Right cardiac atrium (tissue), 5 donors: ENCODE measurements around the gene RAB20. TPM values are rescaled to one million over a fixed set of nuclear protein-coding genes. Genes with fewer than 3 reads are reported as not detected.

Source experiments
- ATAC-seq, 2 donors: fragments of 200-7000 bp; cut with Tn5 transposase; one replicate each; pipeline versions ENCODE4 v1.8.0 to v1.9.1; 2020; ENCODE audit warnings: moderate library complexity in 2 of 2, mild to moderate bottlenecking in 1 of 2
- DNase-seq, 3 donors: peaks; one replicate each; pipeline ENCODE4 v3.0.0-alpha.2; 2020
- H3K27ac ChIP-seq: one replicate; pipeline ENCODE4 v1.5.1; 2013; ENCODE audit warnings: mild to moderate bottlenecking, low read length, control low read depth, moderate library complexity
- H3K27me3 ChIP-seq: one replicate; pipeline ENCODE4 v1.6.1; 2013; ENCODE audit not compliant: control insufficient read depth, insufficient read depth
- H3K4me1 ChIP-seq: one replicate; pipeline ENCODE4 v1.6.1; 2013; ENCODE audit warnings: low read length; ENCODE audit not compliant: control insufficient read depth, insufficient read depth
- H3K4me3 ChIP-seq: one replicate; pipeline ENCODE4 v1.5.1; 2013; ENCODE audit warnings: low read length, control low read depth
- H3K9me3 ChIP-seq: one replicate; pipeline ENCODE4 v1.6.1; 2013; ENCODE audit warnings: low read length; ENCODE audit not compliant: control insufficient read depth
- WGBS: extraction: QIAGEN DNeasy Blood & Tissue Kit; methylation state at CpG from one replicate; pipeline ENCODE4 v1.1.7; 2013; 5-methylcytosine and 5-hydroxymethylcytosine counted together
- intact Hi-C, 4 donors: fragments of 100-400 bp; cut with DNase I; formaldehyde crosslinking; loops; one replicate each; pipeline versions ENCODE4 v1.11.0 to v1.14.0; 2022 to 2023
- polyA plus RNA-seq: library from polyadenylated mRNA; stranded (reverse); fragments of 200-250 nt; gene quantifications from one replicate; pipeline ENCODE4 v1.2.3, GENCODE V29; 2013
- total RNA-seq, 4 donors: library from RNA; stranded (reverse); fragmentation: NEBNext Ultra II Directional; extraction: Animal tissue kit (Norgen Biotek cat#: 25700); gene quantifications; one replicate each; pipeline ENCODE4 v1.2.1, GENCODE V29; 2021
- donor health status: healthy with polysubstance abuse.
- donor health status: DM: no; HTN: yes; CAD: no.
- donor health status: DM: no; HTN: no; CAD: no.
- donor health status: DM: no; HTN: yes; CAD: no; lungs with severe emphysema.
- donor health status: DM: yes; HTN: yes; CAD: no.

The RAB20 gene
- total and polyA plus RNA-seq, 5 donors, result 10.5 to 15.3 (median 11.8) TPM

DNA sequence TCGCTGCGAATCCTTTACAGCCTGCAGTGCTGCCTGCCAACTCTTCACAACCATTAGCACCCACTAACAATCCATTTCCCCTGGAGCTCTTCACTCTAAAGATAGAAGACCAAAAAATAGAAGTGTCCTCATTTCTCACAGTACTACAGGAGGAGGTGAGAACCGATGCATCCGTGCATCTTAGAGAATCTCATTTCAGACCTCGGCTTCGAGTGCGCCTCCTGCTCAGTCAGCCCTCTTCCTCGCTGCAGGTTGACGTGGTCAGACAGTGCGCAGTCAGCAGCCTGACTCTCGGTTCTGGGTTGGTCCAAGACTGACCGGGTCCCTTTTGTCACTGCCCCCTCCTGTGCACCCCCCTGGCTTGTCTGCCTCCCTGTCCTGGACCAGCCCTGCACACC, 85.3 kb downstream of the RAB20 start:
- 71% methylated on average over 12 of the region's 12 CpGs for WGBS
- DNase-seq, result no peak
- no peaks in the 10 kb centered on the region for H3K4me1 ChIP-seq
- peak in 1 of 2 donors; percentile 9 for ATAC-seq
- no peaks in the 10 kb centered on the region for H3K27me3 ChIP-seq
- H3K4me3 ChIP-seq, result no peak overlapping the region
- H3K27ac ChIP-seq, result no peak overlapping the region
- no peaks in the 10 kb centered on the region for H3K9me3 ChIP-seq
- intact Hi-C loops, result loop anchor here in 1 of 4 donors (10.0 kb wide), 1 partner anchor 89 kb away; the partner anchor contains the start of gene RAB20

DNA sequence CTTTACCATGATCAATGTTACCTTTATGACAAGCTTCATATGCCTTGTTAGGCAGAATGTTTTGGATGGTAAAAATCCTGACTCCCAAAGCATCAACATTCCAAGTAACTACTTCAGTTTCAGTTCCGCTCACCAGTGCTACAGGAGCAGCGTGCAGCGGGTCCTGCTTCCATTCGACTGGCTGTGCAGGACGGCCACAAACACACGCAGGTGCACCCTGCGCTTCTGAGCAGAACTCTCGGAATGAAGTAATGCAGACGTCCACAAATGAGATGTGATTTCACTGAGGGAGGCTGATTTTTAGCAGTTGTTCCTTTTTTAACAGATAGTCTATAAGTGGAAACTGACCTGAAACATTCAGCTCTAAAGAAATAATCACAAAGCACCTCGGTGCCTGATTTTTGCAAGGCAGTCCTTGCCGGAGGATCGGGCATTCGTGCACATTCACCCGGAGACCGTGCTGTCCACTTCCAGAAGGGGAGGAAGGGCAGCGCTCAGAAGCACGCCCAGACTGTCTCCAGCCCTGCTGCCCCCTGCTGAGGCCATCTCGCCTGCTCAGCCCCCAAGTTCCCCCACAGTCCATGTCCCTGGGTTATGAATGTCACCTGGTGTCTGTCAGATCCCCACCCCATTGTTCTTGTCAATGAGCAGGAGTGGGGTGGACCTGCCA, 85.8 kb downstream of the RAB20 start:
- DNase-seq (no peak), ATAC-seq (peak in 1 of 2 donors; percentile 19)
- no peaks in the 10 kb centered on the region for H3K9me3 ChIP-seq
- intact Hi-C loops, result loop anchor here in 1 of 4 donors (10.0 kb wide), 1 partner anchor 89 kb away; the partner anchor contains the start of gene RAB20
- H3K27me3 ChIP-seq, result no peaks in the 10 kb centered on the region
- H3K4me1 ChIP-seq, result no peaks in the 10 kb centered on the region
- H3K4me3 ChIP-seq, result no peak overlapping the region
- H3K27ac ChIP-seq, result no peak overlapping the region
- 82% methylated on average over 18 of the region's 18 CpGs for WGBS

DNA sequence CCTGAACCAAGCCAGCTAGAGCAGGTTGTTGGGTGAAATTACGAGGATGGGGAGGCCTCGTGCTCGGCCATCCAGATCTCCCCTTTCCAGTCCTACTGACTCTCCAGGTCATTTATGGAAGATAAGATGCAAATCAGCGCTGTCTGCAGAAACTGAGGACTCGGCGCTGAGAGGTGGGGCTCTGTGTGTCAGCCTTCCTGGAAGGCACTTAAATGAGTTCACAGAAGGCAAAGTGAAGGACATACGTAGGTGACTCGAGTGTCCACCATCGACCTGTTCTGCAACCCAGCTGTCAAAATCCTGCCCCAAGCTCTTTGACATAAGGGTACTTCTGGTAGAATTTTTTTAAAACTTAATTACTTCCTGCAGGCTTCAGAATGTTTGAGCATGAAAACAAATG, 86.4 kb downstream of the RAB20 start:
- H3K4me1 ChIP-seq, result no peaks in the 10 kb centered on the region
- intact Hi-C loops, result loop anchor here in 1 of 4 donors (10.0 kb wide), 1 partner anchor 90 kb away; the partner anchor contains the start of gene RAB20
- WGBS, result 81% methylated on average over 9 of the region's 9 CpGs
- no peak overlapping the region for H3K27ac ChIP-seq
- DNase-seq, result no peak
- no peak overlapping the region for H3K4me3 ChIP-seq
- no peaks in the 10 kb centered on the region for H3K27me3 ChIP-seq
- H3K9me3 ChIP-seq, result no peaks in the 10 kb centered on the region
- ATAC-seq, result no peak

DNA sequence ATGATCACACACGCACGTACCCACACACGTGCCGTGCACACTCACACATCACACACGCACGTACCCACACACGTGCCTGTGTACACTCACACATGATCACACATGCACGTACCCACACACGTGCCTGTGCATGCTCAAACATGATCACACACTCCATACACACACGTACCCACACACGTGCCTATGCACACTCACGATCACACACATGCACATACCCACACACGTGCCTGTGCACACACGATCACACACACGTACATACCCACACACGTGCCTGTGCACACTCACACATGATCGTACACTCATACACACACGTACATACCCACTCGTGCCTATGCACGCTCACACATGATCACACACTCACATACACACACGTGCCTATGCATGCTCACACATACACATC, 86.8 kb downstream of the RAB20 start:
- Histone ChIP-seq H3K4me3 (no peak overlapping the region), H3K4me1 (no peaks in the 10 kb centered on the region), H3K27me3 (no peaks in the 10 kb centered on the region), H3K27ac (no peak overlapping the region), H3K9me3 (no peaks in the 10 kb centered on the region)
- 92% methylated on average over 21 of the region's 21 CpGs for WGBS
- no peak for DNase-seq
- ATAC-seq, result no peak
- intact Hi-C loops, result loop anchor here in 1 of 4 donors (10.0 kb wide), 1 partner anchor 90 kb away; the partner anchor contains the start of gene RAB20

Other genes with a start within 250 kb of the RAB20 start
- 10 to 100 TPM; 24.4 to 28.6 (median 26.5) TPM for gene NAXD, start 53.8 kb upstream of the RAB20 start, total RNA-seq
- gene NAXD, start 53.8 kb upstream of the RAB20 start, polyA plus RNA-seq, result 22.6 TPM
- gene CARS2, start 144.4 kb upstream of the RAB20 start, total RNA-seq, result 10 to 100 TPM; 36.5 to 50.2 (median 37.4) TPM
- gene CARS2, start 144.4 kb upstream of the RAB20 start, polyA plus RNA-seq, result 51.0 TPM
- 1 to 10 TPM; 6.2 to 8.7 (median 7.7) TPM for gene ING1, start 152.0 kb upstream of the RAB20 start, total RNA-seq
- 6.6 TPM for gene ING1, start 152.0 kb upstream of the RAB20 start, polyA plus RNA-seq